ENCODE data around the gene NXF1. TPM values are rescaled to one million over a fixed set of nuclear protein-coding genes. Genes with fewer than 3 reads are reported as not detected.

Gene NXF1
- total and polyA plus RNA-seq, 10 of the 15 experiments (the other 5 are each of a cell fraction or from before 2014, with no cell fraction given), result 20.7 to 84.9 (median 40.6) TPM

- TF ChIP-seq E2F8 (IDR thresholded peaks at IDR 0.05; ENCODE audit: low read depth, partially characterized antibody), result no peak
- TF ChIP-seq POLR2AphosphoS2 (IDR thresholded peaks at IDR 0.05; ENCODE audit: low read depth, low read length), result peak; percentile 69
- TF ChIP-seq MEF2A (IDR thresholded peaks at IDR 0.05; ENCODE audit: insufficient read depth, low read depth, low read length), result 0 out of 2 replicates have a peak, but pooled peaks have one; percentile 13
- TF ChIP-seq USF2 (IDR thresholded peaks at IDR 0.05; ENCODE audit: borderline replicate concordance, low read depth, low read length), result peak; percentile 88
- TF ChIP-seq POLR2AphosphoS5 (IDR thresholded peaks at IDR 0.05; ENCODE audit: low read length), result peak; percentile 82
- no peak for TF ChIP-seq CEBPZ (IDR thresholded peaks at IDR 0.05; ENCODE audit: low read depth, low read length)
- TF ChIP-seq EP300 (IDR thresholded peaks at IDR 0.05; ENCODE audit: borderline replicate concordance in 1 of 2, control insufficient read depth in 1 of 2, low read depth in 2 of 2, low read length in 2 of 2), result 0 out of 4 replicates have a peak, but pooled peaks of 1 of the 2 experiments have one; percentile 6
- peak; percentile 83; the same call in 1 of the 2 replicates for TF ChIP-seq MAX (IDR thresholded peaks at IDR 0.05; ENCODE audit: low read depth, low read length)
- no peak for TF ChIP-seq SIX5 (IDR thresholded peaks at IDR 0.05; ENCODE audit: low read depth, low read length, severe bottlenecking)
- no peak for TF ChIP-seq SMC3 (IDR thresholded peaks at IDR 0.05; ENCODE audit: borderline replicate concordance, low read length)
- no peak for TF ChIP-seq CUX1 (IDR thresholded peaks at IDR 0.05; ENCODE audit: insufficient replicate concordance, low read depth, low read length)
- TF ChIP-seq NR2F1 (conservative IDR thresholded peaks at IDR 0.05), result peak; percentile 100
- TF ChIP-seq KDM1A (IDR thresholded peaks at IDR 0.05; ENCODE audit: borderline replicate concordance), result no peak
- no peak for TF ChIP-seq HDAC6 (IDR thresholded peaks at IDR 0.05; ENCODE audit: unreplicated experiment)
Observed at GRCh38 chr11:62771144-62772021, 33.9 kb downstream of the NXF1 start, which contains the start of gene TAF6L (continued).
